Measurements from ENCODE around the gene LRRC4B. TPM values are rescaled to one million over a fixed set of nuclear protein-coding genes. Genes with fewer than 3 reads are reported as not detected.

LRRC4B gene
- total and polyA plus RNA-seq, 2 of the 8 experiments (the other 6 are each of a cell fraction or from before 2014, with no cell fraction given), result 13.4 to 21.2 TPM

DNA sequence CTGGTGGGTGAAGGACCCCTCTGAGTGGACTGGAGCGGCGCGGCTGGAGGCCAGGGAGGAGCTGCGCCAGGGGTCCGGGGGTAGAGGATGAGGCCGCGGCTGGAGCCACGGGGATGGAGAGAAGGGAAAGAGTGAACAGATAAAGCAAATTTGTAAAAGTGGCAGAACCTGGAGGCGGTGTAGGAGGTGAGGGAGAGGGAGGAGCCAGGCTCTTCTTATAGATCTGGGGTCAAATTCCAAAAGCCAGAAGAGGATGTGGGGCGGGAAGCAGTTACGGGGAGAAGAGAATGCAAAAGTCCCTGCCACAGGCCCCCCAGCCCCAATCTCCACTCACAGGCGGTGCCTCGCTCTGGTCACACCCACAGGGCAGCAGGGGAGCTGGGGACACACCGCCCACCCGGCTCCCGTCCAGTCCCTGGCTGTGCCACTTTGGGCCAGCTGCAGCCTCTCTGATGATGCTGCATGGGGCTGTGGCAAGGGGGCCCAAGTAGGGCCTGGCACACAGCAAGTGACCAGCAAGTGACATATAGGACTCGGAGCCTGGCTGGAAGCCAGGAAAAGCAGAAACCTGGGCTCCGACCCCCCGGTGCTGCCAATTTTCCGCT, 11.1 kb downstream of the LRRC4B start:
- H4K20me1 ChIP-seq (replicated peaks in 1 of 2; ENCODE audit: control insufficient read depth in 1 of 2, insufficient read depth in 2 of 2, low read length in 2 of 2), result peaks cover 3 to 19% of the 10 kb centered on the region in 2 experiments
- peaks cover 15% of the 10 kb centered on the region for H3K23me2 ChIP-seq (ENCODE audit: low read depth, low read length)
- H3K27me3 ChIP-seq (replicated peaks in 1 of 4; ENCODE audit: control insufficient read depth in 3 of 4, extremely low read depth in 1 of 4, insufficient read depth in 3 of 4, low read length in 3 of 4), result peaks cover 0 to 26% (median 17%) of the 10 kb centered on the region in 4 experiments; a peak in 6 of 7 replicates
- H3K18ac ChIP-seq (ENCODE audit: extremely low read depth, low read length), result no peak overlapping the region; the same call in none of the 2 replicates
- no peak overlapping the region for H4K5ac ChIP-seq (ENCODE audit: insufficient read length, low read depth, low read length)
- no peak overlapping the region; the same call in 1 of the 2 replicates for H2BK15ac ChIP-seq (ENCODE audit: low read length)
- H3K23ac ChIP-seq (ENCODE audit: insufficient read length), result no peak overlapping the region
- peak overlapping the region; percentile 42 to 88 for H3K4me2 ChIP-seq (ENCODE audit: insufficient read depth in 1 of 2, low read depth in 2 of 2, low read length in 2 of 2)
- H3K4me3 ChIP-seq (ENCODE audit: extremely low read depth in 1 of 4, insufficient read depth in 2 of 4, low read depth in 3 of 4, low read length in 4 of 4), result peak overlapping the region; percentile 21 to 72 (median 48)
- WGBS, 2 experiments (ENCODE audit: extremely low coverage in 1 of 2, insufficient coverage in 1 of 2, insufficient read length in 1 of 2, insufficient replicate concordance in 2 of 2, low coverage in 1 of 2, low lambda C conversion rate in 2 of 2, missing lambda C conversion rate in 1 of 2), result 27% methylated on average over 12 of the region's 20 CpGs; no CpG with 5 or more reads in 1 of the 2 experiments
- H2AFZ ChIP-seq (ENCODE audit: low read length), result no peak overlapping the region
- TF ChIP-seq TAF1 (IDR thresholded peaks at IDR 0.05; ENCODE audit: low read depth, low read length), result 0 out of 2 replicates have a peak, but pooled peaks have one; percentile 6
- TF ChIP-seq, protein P1, sequence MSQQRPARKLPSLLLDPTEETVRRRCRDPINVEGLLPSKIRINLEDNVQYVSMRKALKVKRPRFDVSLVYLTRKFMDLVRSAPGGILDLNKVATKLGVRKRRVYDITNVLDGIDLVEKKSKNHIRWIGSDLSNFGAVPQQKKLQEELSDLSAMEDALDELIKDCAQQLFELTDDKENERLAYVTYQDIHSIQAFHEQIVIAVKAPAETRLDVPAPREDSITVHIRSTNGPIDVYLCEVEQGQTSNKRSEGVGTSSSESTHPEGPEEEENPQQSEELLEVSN (IDR thresholded peaks at IDR 0.05), result no peak
- no peak for TF ChIP-seq EZH2 (IDR thresholded peaks at IDR 0.05; ENCODE audit: low read depth, low read length, severe bottlenecking)
- peak; percentile 38 for TF ChIP-seq KDM1A (IDR thresholded peaks at IDR 0.05; ENCODE audit: borderline replicate concordance, low read length)
- TF ChIP-seq, protein P2, sequence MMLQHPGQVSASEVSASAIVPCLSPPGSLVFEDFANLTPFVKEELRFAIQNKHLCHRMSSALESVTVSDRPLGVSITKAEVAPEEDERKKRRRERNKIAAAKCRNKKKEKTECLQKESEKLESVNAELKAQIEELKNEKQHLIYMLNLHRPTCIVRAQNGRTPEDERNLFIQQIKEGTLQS (IDR thresholded peaks at IDR 0.05; ENCODE audit: insufficient read depth, low read depth, low read length), result no peak
- peak; percentile 61 for TF ChIP-seq ASH2L (IDR thresholded peaks at IDR 0.05; ENCODE audit: low read length)
- H3K56ac ChIP-seq (replicated peaks; ENCODE audit: insufficient read length, low read depth, low read length), result no peak overlapping the region
- H3K27ac ChIP-seq (ENCODE audit: low read depth, low read length), result no peak overlapping the region
- no peak overlapping the region for H3K14ac ChIP-seq (ENCODE audit: insufficient read length)
- H3K79me2 ChIP-seq (ENCODE audit: control insufficient read depth in 1 of 2, insufficient read depth in 2 of 2, low read length in 2 of 2), result no peaks in the 10 kb centered on the region; a peak in 1 of 4 replicates
- POLR2A ChIA-PET (ENCODE audit: partially characterized antibody), result interaction anchor here (0.7 to 4.1 kb wide), 6 partner anchors 10 to 74 kb away, joined by 3 to 15 read pairs (median 5); no protein-coding TSS in a partner anchor
- H3K36me3 ChIP-seq (ENCODE audit: control insufficient read depth in 2 of 4, insufficient read depth in 4 of 4, low read length in 3 of 4), result no peaks in the 10 kb centered on the region
- no peak overlapping the region for H2BK5ac ChIP-seq (ENCODE audit: low read depth, low read length)
- H2BK120ac ChIP-seq (replicated peaks; ENCODE audit: low read depth, low read length), result no peak overlapping the region
- no peak overlapping the region for H2BK12ac ChIP-seq (ENCODE audit: low read depth, low read length)
- peak overlapping the region; percentile 77 for H4K91ac ChIP-seq (replicated peaks; ENCODE audit: insufficient read length, low read length)
- H4K8ac ChIP-seq (ENCODE audit: extremely low read depth, insufficient read depth, low read length), result no peak overlapping the region; the same call in 1 of the 2 replicates
- H3K9ac ChIP-seq (replicated peaks in 1 of 4; ENCODE audit: extremely low read depth in 1 of 4, low read depth in 3 of 4, low read length in 3 of 4), result no peak overlapping the region
- H3K9me3 ChIP-seq (ENCODE audit: insufficient read depth in 2 of 2, low read depth in 1 of 2, low read length in 1 of 2), result no peaks in the 10 kb centered on the region
- FAIRE-seq (no peak), DNase-seq (ENCODE audit: low read depth in 1 of 2, low spot score in 2 of 2) (peak in 1 of 2 experiments; percentile 49)
- H3K79me1 ChIP-seq (ENCODE audit: low read depth, low read length), result 0 out of 2 replicates have a peak, but pooled peaks cover under 1% of the 10 kb centered on the region
- 0 out of 2 replicates have a peak overlapping the region, but pooled peaks have one; percentile 72 for H2BK20ac ChIP-seq (ENCODE audit: low read length)
- peaks cover 0 to 16% (median 5%) of the 10 kb centered on the region in 4 experiments; a peak in 5 of 7 replicates for H3K4me1 ChIP-seq (replicated peaks in 1 of 4; ENCODE audit: control insufficient read depth in 3 of 4, insufficient read depth in 4 of 4, low read length in 3 of 4)
- CTCF ChIA-PET (ENCODE audit: partially characterized antibody), result interaction anchor here (0.5 to 10.6 kb wide), 43 partner anchors 9 to 1185 kb away, joined by 3 to 269 read pairs (median 5); partner anchors contain the start of genes ACP4, C19orf81, CLEC11A and JOSD2
- H2AK5ac ChIP-seq (ENCODE audit: low read depth, low read length), result no peak overlapping the region
- no peak overlapping the region for H3K4ac ChIP-seq (replicated peaks; ENCODE audit: insufficient read length, low read depth, low read length)
